WERI-Rb-1 (cell line): Measurements from ENCODE around the gene FRA10AC1.

Source experiments
- DNase-seq: peaks from one replicate; pipeline ENCODE4 v3.0.0-alpha.2; 2020
- H3K27ac ChIP-seq: fragments of 250-450 bp; sonication (Bioruptor Pico); 2 replicates; pipeline ENCODE4 v1.5.1; 2020; ENCODE audit warnings: mild to moderate bottlenecking, moderate library complexity
- H3K27me3 ChIP-seq: fragments of 250-450 bp; sonication (Bioruptor Pico); 2 replicates; pipeline ENCODE4 v1.5.1; 2021; ENCODE audit warnings: mild to moderate bottlenecking, low read depth, moderate library complexity; ENCODE audit not compliant: insufficient read depth, severe bottlenecking
- H3K36me3 ChIP-seq: fragments of 250-450 bp; sonication (Bioruptor Pico); 2 replicates; pipeline ENCODE4 v1.5.1; 2020; ENCODE audit warnings: mild to moderate bottlenecking, moderate library complexity
- H3K4me3 ChIP-seq: 2 replicates; pipeline ENCODE4 v1.5.1; 2011; ENCODE audit warnings: low read depth, mild to moderate bottlenecking, control low read depth, low read length
- H3K9me3 ChIP-seq: fragments of 250-450 bp; sonication (Bioruptor Pico); 2 replicates; pipeline ENCODE4 v1.5.1; 2021; ENCODE audit warnings: mild to moderate bottlenecking, moderate library complexity; ENCODE audit not compliant: severe bottlenecking
- CTCF ChIP-seq: IDR thresholded peaks from 2 replicates; pipeline ENCODE4 v1.5.1; 2011; ENCODE audit warnings: low read depth, mild to moderate bottlenecking, control low read depth, inconsistent platforms, low read length

FRA10AC1 gene

GRCh38 chr10:93710333-93710909 is 8.0 kb upstream of the FRA10AC1 start:
- Histone ChIP-seq H3K27ac (no peak overlapping the region), H3K4me3 (no peak overlapping the region), H3K27me3 (no peaks in the 10 kb centered on the region), H3K9me3 (no peaks in the 10 kb centered on the region), H3K36me3 (no peaks in the 10 kb centered on the region)
- DNase-seq, result no peak
- TF ChIP-seq CTCF, result no peak

GRCh38 chr10:93707623-93708022 is 5.2 kb upstream of the FRA10AC1 start:
- H3K27me3 ChIP-seq, result no peaks in the 10 kb centered on the region
- no peak overlapping the region for H3K4me3 ChIP-seq
- no peaks in the 10 kb centered on the region for H3K9me3 ChIP-seq
- H3K36me3 ChIP-seq, result no peaks in the 10 kb centered on the region
- H3K27ac ChIP-seq, result no peak overlapping the region
- DNase-seq, result no peak
- TF ChIP-seq CTCF, result no peak

GRCh38 chr10:93704451-93704850 is 2.1 kb upstream of the FRA10AC1 start:
- no peak overlapping the region for H3K27ac ChIP-seq
- H3K27me3 ChIP-seq, result no peaks in the 10 kb centered on the region
- no peak for DNase-seq
- H3K4me3 ChIP-seq, result no peak overlapping the region
- TF ChIP-seq CTCF, result no peak
- no peaks in the 10 kb centered on the region for H3K36me3 ChIP-seq
- H3K9me3 ChIP-seq, result no peaks in the 10 kb centered on the region

- Histone ChIP-seq H3K36me3 (no peaks in the 10 kb centered on the region), H3K27ac (no peak overlapping the region), H3K27me3 (no peaks in the 10 kb centered on the region), H3K9me3 (no peaks in the 10 kb centered on the region), H3K4me3 (no peak overlapping the region)
- no peak for TF ChIP-seq CTCF
- no peak for DNase-seq
These were observed 1.4 kb upstream of the FRA10AC1 start for GRCh38 chr10:93703841-93704240.

GRCh38 chr10:93703066-93703465 is 674 bp upstream of the FRA10AC1 start:
- H3K9me3 ChIP-seq, result no peaks in the 10 kb centered on the region
- peak overlapping the region; percentile 83 for H3K4me3 ChIP-seq
- DNase-seq, result no peak
- H3K27me3 ChIP-seq, result no peaks in the 10 kb centered on the region
- H3K27ac ChIP-seq, result peak overlapping the region; percentile 78
- no peaks in the 10 kb centered on the region for H3K36me3 ChIP-seq
- no peak for TF ChIP-seq CTCF

GRCh38 chr10:93701866-93702209 is 554 bp downstream of the FRA10AC1 start:
- peak overlapping the region; percentile 83 for H3K4me3 ChIP-seq
- peaks cover 6% of the 10 kb centered on the region for H3K36me3 ChIP-seq
- DNase-seq, result peak; percentile 11
- no peaks in the 10 kb centered on the region for H3K9me3 ChIP-seq
- no peak for TF ChIP-seq CTCF
- no peaks in the 10 kb centered on the region for H3K27me3 ChIP-seq
- H3K27ac ChIP-seq, result peak overlapping the region; percentile 82
